T1000 (cell line): ENCODE data around the gene ZNF513.
"Not testable (repeated sequence)": the region's sequence is repeated elsewhere in the genome, so short reads cannot be mapped to it uniquely, and the experiment has no call there.

ENCODE experiments used
- DNase-seq: peaks from one replicate; lab custom pipeline; 2025; ENCODE audit warnings: mixed read lengths; lab: John Stamatoyannopoulos, UW

ZNF513 gene

GRCh38 chr2:27380626-27381545 is at the start of gene ZNF513:
TSS of gene ZNF513 (minus strand) at chr2:27380734. CDS start at chr2:27380526, 208 bp downstream.
- DNase-seq: peak; percentile 75

GRCh38 chr2:27428978-27429541 is 48.5 kb upstream of the ZNF513 start:
- peak; percentile 74 for DNase-seq

- DNase-seq: peak; percentile 77
These were observed 47.9 kb upstream of the ZNF513 start, which contains the start of gene NRBP1 for GRCh38 chr2:27428213-27428977. TSS of gene NRBP1 (plus strand) at chr2:27428631. CDS start at chr2:27433274, 4,643 bp downstream.

GRCh38 chr2:27427863-27428212 is 47.3 kb upstream of the ZNF513 start:
- no peak for DNase-seq

- DNase-seq: not testable (repeated sequence)
These were observed 44.5 kb upstream of the ZNF513 start for GRCh38 chr2:27425039-27425438.

- DNase-seq: no peak
These were observed 42.4 kb upstream of the ZNF513 start for GRCh38 chr2:27422958-27423357.

GRCh38 chr2:27421660-27422250 is 41.2 kb upstream of the ZNF513 start:
- no peak for DNase-seq

GRCh38 chr2:27420996-27421395 is 40.5 kb upstream of the ZNF513 start:
- no peak for DNase-seq

- no peak for DNase-seq
These were observed 35.6 kb upstream of the ZNF513 start for GRCh38 chr2:27416151-27416550.

GRCh38 chr2:27412419-27413152 is 32.1 kb upstream of the ZNF513 start:
- DNase-seq: no peak

GRCh38 chr2:27409321-27410073 is 29.0 kb upstream of the ZNF513 start, which contains the start of gene PPM1G:
TSS of gene PPM1G (minus strand) at chr2:27409591. CDS start at chr2:27409422, 169 bp downstream.
- peak; percentile 88 for DNase-seq

GRCh38 chr2:27408601-27409320 is 28.2 kb upstream of the ZNF513 start:
- DNase-seq: no peak

- DNase-seq: no peak
These were observed 27.4 kb upstream of the ZNF513 start for GRCh38 chr2:27407798-27408491.

GRCh38 chr2:27400348-27401135 is 20.0 kb upstream of the ZNF513 start:
- DNase-seq: no peak

- no peak for DNase-seq
These were observed 18.4 kb upstream of the ZNF513 start for GRCh38 chr2:27398962-27399361.

- no peak for DNase-seq
These were observed 12.7 kb upstream of the ZNF513 start for GRCh38 chr2:27393225-27393624.

- no peak for DNase-seq
These were observed 10.5 kb upstream of the ZNF513 start for GRCh38 chr2:27390822-27391679.
